IMR-90 (cell line): ENCODE measurements around the gene GRM2. TPM values are rescaled to one million over a fixed set of nuclear protein-coding genes. Genes with fewer than 3 reads are reported as not detected.

Experiments used
- ATAC-seq: fragments of 200-7000 bp; cut with Tn5 transposase; 2 replicates; pipeline ENCODE4 v1.9.1; 2020; ENCODE audit warnings: low read depth, mild to moderate bottlenecking, moderate library complexity
- BruUV-seq: library from RNA; stranded (reverse); fragments of 400-500 nt; replicated peaks from 2 replicates; lab custom pipeline; 2021; lab: Mats Ljungman, UMichigan
- CTCF ChIA-PET: fragments of 300-600 bp; formaldehyde crosslinking; extraction: SDS; loops from one replicate; lab custom pipeline; 2021; ENCODE audit warnings: antibody characterized with exemption; lab: Yijun Ruan, JAX
- POLR2A ChIA-PET: fragments of 300-600 bp; sonication (Branson Sonifier 250); formaldehyde crosslinking; loops from one replicate; lab custom pipeline; 2022; ENCODE audit warnings: antibody characterized with exemption; ENCODE audit not compliant: unreplicated experiment; lab: Charles Lee
- DNase-seq: peaks from one replicate; pipeline ENCODE4 v3.0.0; 2013
- H2AFZ ChIP-seq: replicated peaks from 2 replicates; pipeline ENCODE3; 2013; ENCODE audit warnings: low read length, mild to moderate bottlenecking; ENCODE audit not compliant: poor library complexity
- H2AK5ac ChIP-seq: 2 replicates; pipeline ENCODE4 v1.6.1; 2013; ENCODE audit warnings: low read depth, low read length, inconsistent platforms
- H2AK9ac ChIP-seq: replicated peaks from 2 replicates; pipeline ENCODE3; 2013; ENCODE audit warnings: mild to moderate bottlenecking, low read depth, low read length, moderate library complexity; ENCODE audit not compliant: poor library complexity
- H2BK120ac ChIP-seq: 2 replicates; pipeline ENCODE4 v1.6.1; 2013; ENCODE audit warnings: low read depth, low read length, inconsistent platforms
- H2BK15ac ChIP-seq: 3 replicates; pipeline ENCODE4 v1.6.1; 2013; ENCODE audit warnings: low read depth, low read length, inconsistent platforms
- H2BK20ac ChIP-seq: 2 replicates; pipeline ENCODE4 v1.6.1; 2013; ENCODE audit warnings: low read depth, mild to moderate bottlenecking, inconsistent platforms, low read length, moderate library complexity
- H2BK5ac ChIP-seq: 2 replicates; pipeline ENCODE4 v1.6.1; 2013; ENCODE audit warnings: mild to moderate bottlenecking, low read depth, low read length, inconsistent platforms; ENCODE audit not compliant: poor library complexity, severe bottlenecking
- H3K14ac ChIP-seq: replicated peaks from 2 replicates; pipeline ENCODE4 v1.6.1; 2013; ENCODE audit warnings: low read depth, low read length, inconsistent platforms
- H3K18ac ChIP-seq: 2 replicates; pipeline ENCODE4 v1.6.1; 2013; ENCODE audit warnings: low read depth, low read length, control low read depth
- H3K23ac ChIP-seq: 2 replicates; pipeline ENCODE4 v1.6.1; 2013; ENCODE audit warnings: low read depth, low read length, inconsistent platforms
- H3K27ac ChIP-seq: 2 replicates; pipeline ENCODE4 v1.5.1; 2013; ENCODE audit warnings: mild to moderate bottlenecking, control low read depth, low read length; ENCODE audit not compliant: insufficient read depth
- H3K27me3 ChIP-seq: 2 replicates; pipeline ENCODE4 v1.6.1; 2013; ENCODE audit warnings: low read length; ENCODE audit not compliant: control insufficient read depth, insufficient read depth
- H3K36me3 ChIP-seq: 2 replicates; pipeline ENCODE4 v1.6.1; 2013; ENCODE audit warnings: low read length, mixed read lengths; ENCODE audit not compliant: control insufficient read depth, insufficient read depth
- H3K4ac ChIP-seq: 2 replicates; pipeline ENCODE4 v1.6.1; 2013; ENCODE audit warnings: low read depth, low read length, inconsistent platforms
- H3K4me1 ChIP-seq: 2 replicates; pipeline ENCODE4 v1.6.1; 2013; ENCODE audit warnings: low read length, mixed read lengths; ENCODE audit not compliant: control insufficient read depth, insufficient read depth
- H3K4me2 ChIP-seq: 2 replicates; pipeline ENCODE4 v1.6.1; 2013; ENCODE audit warnings: low read depth, mild to moderate bottlenecking, control low read depth, low read length, moderate library complexity
- H3K4me3 ChIP-seq: 2 replicates; pipeline ENCODE4 v1.5.1; 2013; ENCODE audit warnings: low read depth, mild to moderate bottlenecking, control low read depth, low read length, moderate library complexity; ENCODE audit not compliant: insufficient read depth
- H3K56ac ChIP-seq: 2 replicates; pipeline ENCODE4 v1.6.1; 2013; ENCODE audit warnings: low read length, inconsistent platforms; ENCODE audit not compliant: insufficient read depth; ENCODE audit errors: extremely low read depth
- H3K79me1 ChIP-seq, 2 experiments: 2 replicates each; pipeline ENCODE4 v1.6.1; 2013; ENCODE audit warnings: low read length in 2 of 2, inconsistent platforms in 1 of 2, low read depth in 1 of 2
- H3K9ac ChIP-seq: 2 replicates; pipeline ENCODE4 v1.6.1; 2013; ENCODE audit warnings: low read depth, low read length, control low read depth
- H3K9me1 ChIP-seq: 2 replicates; pipeline ENCODE4 v1.6.1; 2013; ENCODE audit warnings: low read length, inconsistent platforms; ENCODE audit not compliant: insufficient read depth
- H3K9me3 ChIP-seq: 2 replicates; pipeline ENCODE4 v1.6.1; 2013; ENCODE audit warnings: low read length; ENCODE audit not compliant: control insufficient read depth, insufficient read depth
- H4K20me1 ChIP-seq: 2 replicates; pipeline ENCODE4 v1.6.1; 2013; ENCODE audit warnings: low read length, inconsistent platforms; ENCODE audit not compliant: insufficient read depth
- H4K5ac ChIP-seq: 2 replicates; pipeline ENCODE4 v1.6.1; 2013; ENCODE audit warnings: mild to moderate bottlenecking, low read depth, low read length, control low read depth
- H4K8ac ChIP-seq, 2 experiments: 2 replicates each; pipeline ENCODE4 v1.6.1; 2013; ENCODE audit warnings: low read depth in 2 of 2, low read length in 2 of 2, control low read depth in 1 of 2, inconsistent platforms in 1 of 2
- H4K91ac ChIP-seq: 2 replicates; pipeline ENCODE4 v1.6.1; 2013; ENCODE audit warnings: low read depth, low read length, inconsistent platforms; ENCODE audit not compliant: insufficient read depth
- CEBPB ChIP-seq: IDR thresholded peaks from 2 replicates; pipeline ENCODE4 v1.6.1; 2012; ENCODE audit warnings: low read depth, low read length, improper control_type of control experiment
- CHD1 ChIP-seq: IDR thresholded peaks from 2 replicates; pipeline ENCODE4 v1.6.1; 2012; ENCODE audit warnings: low read depth, low read length, improper control_type of control experiment
- CTCF ChIP-seq: conservative IDR thresholded peaks from 2 replicates; pipeline ENCODE4 v1.5.1; 2012; ENCODE audit warnings: mild to moderate bottlenecking, low read depth, low read length, improper control_type of control experiment
- ELK1 ChIP-seq: fragments of 150-350 bp; IDR thresholded peaks from 2 replicates; pipeline ENCODE4 v1.6.1; 2016; ENCODE audit warnings: low read depth, mild to moderate bottlenecking, low read length, moderate library complexity, borderline replicate concordance
- MAFK ChIP-seq: IDR thresholded peaks from 2 replicates; pipeline ENCODE4 v1.6.1; 2012; ENCODE audit warnings: low read depth, low read length, improper control_type of control experiment
- NFE2L2 ChIP-seq: fragments of 150-350 bp; IDR thresholded peaks from 2 replicates; pipeline ENCODE4 v1.6.1; 2016; ENCODE audit warnings: low read depth, mild to moderate bottlenecking, low read length
- POLR2A ChIP-seq: IDR thresholded peaks from 2 replicates; pipeline ENCODE4 v1.6.1; 2012; ENCODE audit warnings: mild to moderate bottlenecking, low read depth, low read length
- RCOR1 ChIP-seq: IDR thresholded peaks from 2 replicates; pipeline ENCODE4 v1.6.1; 2012; ENCODE audit warnings: mild to moderate bottlenecking, low read length, improper control_type of control experiment; ENCODE audit not compliant: insufficient replicate concordance
- RFX5 ChIP-seq: IDR thresholded peaks from 2 replicates; pipeline ENCODE4 v1.8.0; 2012; ENCODE audit warnings: low read depth, mild to moderate bottlenecking, low read length, moderate library complexity
- WGBS, 2 experiments: methylation state at CpG; one replicate each; pipeline versions ENCODE4 v1.1.5 to v1.1.7; 2013; ENCODE audit warnings: missing lambda C conversion rate in 2 of 2; ENCODE audit not compliant: insufficient read length in 1 of 2; ENCODE audit errors: extremely low coverage in 2 of 2; 5-methylcytosine and 5-hydroxymethylcytosine counted together
- dilution Hi-C: fragments of 300-500 bp; cut with HindIII; formaldehyde crosslinking; loops from one replicate; pipeline ENCODE4 v1.14.3; 2018; ENCODE audit warnings: low sequenced_read_pairs; ENCODE audit not compliant: unreplicated experiment
- in situ Hi-C: fragments of 300-500 bp; cut with MboI; formaldehyde crosslinking; loops from 3 replicates; pipeline ENCODE4 v1.14.3; 2019; ENCODE audit warnings: low sequenced_read_pairs, inconsistent platforms, mixed read lengths
- intact Hi-C: fragments of 100-400 bp; cut with micrococcal nuclease; formaldehyde crosslinking; loops from 2 replicates; pipeline ENCODE4 v1.10.0; 2022
- polyA plus RNA-seq, 3 experiments: library from polyadenylated mRNA; depleted of rRNA; stranded (reverse); fragments of >200 nt; gene quantifications; 2 replicates each; pipeline ENCODE4 v1.2.3, GENCODE V29; 2012; ENCODE audit warnings: low replicate concordance in 1 of 3
- total RNA-seq: library from RNA; depleted of rRNA; stranded (reverse); fragments of >200 nt; gene quantifications from 2 replicates; pipeline ENCODE4 v1.2.3, GENCODE V29; 2012

Gene GRM2
- total and polyA plus RNA-seq, 2 of the 4 experiments (the other 2 are of a cell fraction) = under 0.01 to 0.14 TPM

GRCh38 chr3:51662456-51662855 lies 44.4 kb upstream of the GRM2 start:
- in situ Hi-C loops = no loop called here
- ATAC-seq (no peak), DNase-seq (no peak)
- no peak overlapping the region for H4K8ac ChIP-seq
- no peak overlapping the region for H2AFZ ChIP-seq
- dilution Hi-C loops = no loop called here
- H2BK15ac ChIP-seq = no peak overlapping the region
- no peak overlapping the region for H2BK5ac ChIP-seq
- H3K4ac ChIP-seq = no peak overlapping the region
- no peak overlapping the region for H3K23ac ChIP-seq
- no peaks in the 10 kb centered on the region for H3K27me3 ChIP-seq
- no peak overlapping the region for H2BK120ac ChIP-seq
- no peaks in the 10 kb centered on the region for H3K4me1 ChIP-seq
- no peak overlapping the region for H3K18ac ChIP-seq
- no peak overlapping the region for H4K91ac ChIP-seq
- no peak overlapping the region for H3K4me2 ChIP-seq
- no peak overlapping the region for H3K27ac ChIP-seq
- H3K9me3 ChIP-seq = no peaks in the 10 kb centered on the region
- intact Hi-C loops = loop anchor here (10.0 kb wide), 1 partner anchor 1048 kb away; the partner anchor contains the start of genes CISH and MAPKAPK3
- H2AK5ac ChIP-seq = no peak overlapping the region
- no peak overlapping the region for H3K4me3 ChIP-seq
- no peak overlapping the region for H3K56ac ChIP-seq
- 0 out of 2 replicates have a peak, but pooled peaks cover 2% of the 10 kb centered on the region for H3K9me1 ChIP-seq
- POLR2A ChIA-PET = no interaction called here
- H3K14ac ChIP-seq = no peak overlapping the region
- H3K36me3 ChIP-seq = peaks cover 47% of the 10 kb centered on the region
- TF ChIP-seq MAFK (no peak), ELK1 (no peak), RFX5 (no peak), CHD1 (no peak), CEBPB (no peak), POLR2A (no peak), RCOR1 (no peak), NFE2L2 (no peak), CTCF (no peak)
- CTCF ChIA-PET = no interaction called here
- no peak overlapping the region for H4K5ac ChIP-seq
- H3K9ac ChIP-seq = no peak overlapping the region
- no peak overlapping the region for H2BK20ac ChIP-seq
- no peak overlapping the region for H2AK9ac ChIP-seq
- H4K20me1 ChIP-seq = no peaks in the 10 kb centered on the region
- BruUV-seq = no TSS peak
- WGBS, 2 experiments = 93% methylated on average over 12 of the region's 14 CpGs; no CpG with 5 or more reads in 1 of the 2 experiments
- H3K79me1 ChIP-seq = no peaks in the 10 kb centered on the region
